IPS-18c (cell line): Measurements from ENCODE around the gene ELL2.
"Not testable (repeated sequence)": the region's sequence is repeated elsewhere in the genome, so short reads cannot be mapped to it uniquely, and the experiment has no call there.

Experiments used
- H3K4me3 ChIP-seq: 2 replicates; pipeline ENCODE4 v1.7.0; 2013; ENCODE audit warnings: low read depth, mild to moderate bottlenecking, low read length, moderate library complexity; ENCODE audit not compliant: insufficient read depth
- H3K9me3 ChIP-seq: one replicate; pipeline ENCODE4 v1.6.1; 2013; ENCODE audit warnings: mild to moderate bottlenecking, low read length, moderate library complexity; ENCODE audit not compliant: control insufficient read depth, insufficient read depth

Gene ELL2

DNA sequence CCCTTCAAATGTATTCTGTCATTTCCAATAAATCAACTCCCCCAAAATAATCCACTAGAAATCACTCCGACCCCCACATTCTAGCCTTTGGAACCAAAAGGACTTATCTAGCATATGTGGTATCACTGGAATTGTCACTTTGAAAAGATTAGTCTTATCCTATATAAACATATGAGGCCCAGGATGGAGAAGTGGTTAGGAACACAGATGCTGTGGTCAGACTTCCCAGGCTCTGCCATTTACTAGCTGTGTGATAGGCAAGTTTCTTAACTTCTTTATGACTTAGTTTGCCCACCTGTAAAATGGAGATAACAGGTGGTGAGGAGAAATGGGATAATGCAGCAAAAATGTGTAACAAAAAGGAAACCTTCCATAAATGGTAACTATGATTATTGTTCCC is 77.1 kb downstream of the ELL2 start:
- no peaks in the 10 kb centered on the region for H3K9me3 ChIP-seq

DNA sequence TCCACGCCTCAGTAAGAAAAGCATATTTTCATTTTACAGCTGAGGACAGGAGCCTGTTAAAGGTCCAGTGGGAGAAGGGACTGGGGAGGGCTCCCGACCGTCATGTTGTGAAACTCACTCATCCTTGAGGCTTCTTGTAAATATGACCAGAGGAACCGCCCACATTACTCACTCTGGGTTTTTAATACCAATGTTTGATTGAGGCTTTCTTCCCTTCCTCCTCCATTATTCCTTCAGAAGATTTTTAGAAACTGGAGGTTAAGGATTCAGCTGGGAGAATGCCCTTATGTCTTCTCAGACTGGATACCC is 77.7 kb downstream of the ELL2 start:
- H3K9me3 ChIP-seq, result no peaks in the 10 kb centered on the region
- H3K4me3 ChIP-seq, result no peak overlapping the region

More for the DNA sequence above, 77.1 kb downstream of the ELL2 start:
- no peak overlapping the region for H3K4me3 ChIP-seq

DNA sequence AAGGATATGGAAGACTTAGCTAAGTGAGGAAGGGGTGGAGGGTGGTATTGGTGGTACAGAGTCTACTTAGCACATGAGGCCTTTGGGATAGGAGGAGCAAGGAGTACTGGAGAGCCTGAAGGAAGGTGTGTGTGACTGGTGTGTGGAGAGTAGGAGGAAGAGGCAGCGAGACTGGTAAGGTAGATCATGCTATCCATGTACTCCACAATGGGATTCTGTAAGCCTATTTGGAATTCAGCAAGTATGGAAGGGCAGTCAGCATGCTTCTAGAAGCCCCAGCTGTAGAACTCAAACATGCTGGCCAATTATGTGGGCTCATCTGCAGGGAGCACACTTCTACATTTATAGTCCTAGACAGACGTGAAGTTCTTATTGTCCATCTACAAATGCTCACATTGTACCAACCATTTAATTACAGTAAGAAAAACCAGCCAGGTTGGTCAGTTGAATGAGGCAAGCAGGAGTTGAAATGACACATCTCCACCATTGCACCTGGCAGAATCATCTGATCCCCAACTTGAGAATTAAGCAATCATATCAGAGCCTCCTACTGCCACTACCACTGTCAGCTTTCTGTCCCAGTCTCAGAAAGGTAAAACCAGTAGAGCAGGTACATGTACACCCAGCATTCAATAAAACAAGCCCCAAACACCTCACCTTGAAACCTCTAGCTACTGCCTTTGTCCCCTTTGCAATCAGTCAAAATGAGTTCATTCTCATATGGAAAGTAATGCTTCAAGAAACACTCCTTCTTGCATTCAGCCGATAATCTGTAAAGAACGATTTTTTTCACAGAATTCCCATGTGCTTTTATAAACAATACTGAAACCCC is 78.2 kb downstream of the ELL2 start:
- no peak overlapping the region for H3K4me3 ChIP-seq
- H3K9me3 ChIP-seq, result no peaks in the 10 kb centered on the region

DNA sequence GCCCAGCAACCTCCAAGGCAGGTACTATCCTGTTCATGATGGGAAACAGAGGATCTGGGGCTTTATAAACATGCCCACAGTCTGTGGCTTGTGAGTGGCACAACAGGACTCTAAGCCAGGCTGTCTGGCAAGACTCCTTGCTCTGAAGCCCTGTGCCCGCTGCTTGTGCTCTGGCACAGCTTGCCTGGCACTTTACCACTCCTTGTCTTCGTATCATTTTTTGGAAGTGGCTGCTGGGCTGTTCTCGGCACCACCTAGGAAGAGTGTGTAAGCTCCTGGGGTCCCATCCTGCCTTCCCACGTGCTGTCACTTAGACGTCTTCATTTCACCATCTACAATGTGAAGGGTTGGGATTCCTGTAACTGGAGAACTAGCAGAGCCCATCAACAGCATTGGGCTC is 79.8 kb downstream of the ELL2 start:
- Histone ChIP-seq H3K4me3 (no peak overlapping the region), H3K9me3 (no peaks in the 10 kb centered on the region)

DNA sequence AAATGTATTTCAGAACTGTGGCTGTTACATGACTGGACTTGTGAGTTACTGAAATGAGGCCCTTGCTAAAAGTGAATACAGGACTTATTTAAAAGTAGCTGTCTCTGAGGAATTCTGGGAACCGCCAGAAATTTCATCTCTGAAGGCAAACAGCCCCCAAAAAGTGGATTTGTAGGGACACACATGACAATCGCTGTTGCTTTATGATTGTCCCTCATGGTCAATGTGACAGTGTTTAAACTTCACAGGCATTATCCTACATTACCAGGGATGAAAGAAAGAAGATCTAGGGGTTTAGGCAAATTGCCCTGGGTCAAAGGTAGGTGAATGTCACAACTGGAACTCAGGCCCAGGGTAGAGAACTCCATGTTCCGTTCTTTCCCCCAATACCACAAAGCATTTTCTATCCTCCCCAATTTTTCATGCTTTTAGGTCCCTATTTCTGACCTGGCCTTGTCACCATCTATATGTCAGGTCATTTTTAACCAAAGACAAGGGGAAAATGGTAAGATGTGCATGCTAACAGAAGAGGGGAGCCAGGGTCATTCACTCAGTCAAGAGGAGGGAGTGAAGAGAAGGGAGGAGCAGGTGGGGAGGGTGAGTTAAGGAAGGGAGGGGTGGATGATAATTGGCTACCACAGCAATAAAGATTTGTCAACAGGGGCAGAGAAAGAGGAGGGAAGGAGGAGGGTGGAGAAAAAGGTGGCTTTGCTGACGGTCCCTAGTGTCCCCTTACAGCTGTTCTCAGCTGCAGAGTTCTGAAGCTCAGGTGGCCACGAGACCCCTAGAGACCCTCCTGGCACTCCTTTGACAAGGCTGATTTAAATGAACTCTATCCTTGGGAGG is 81.3 kb downstream of the ELL2 start:
- no peaks in the 10 kb centered on the region for H3K9me3 ChIP-seq
- H3K4me3 ChIP-seq, result no peak overlapping the region

DNA sequence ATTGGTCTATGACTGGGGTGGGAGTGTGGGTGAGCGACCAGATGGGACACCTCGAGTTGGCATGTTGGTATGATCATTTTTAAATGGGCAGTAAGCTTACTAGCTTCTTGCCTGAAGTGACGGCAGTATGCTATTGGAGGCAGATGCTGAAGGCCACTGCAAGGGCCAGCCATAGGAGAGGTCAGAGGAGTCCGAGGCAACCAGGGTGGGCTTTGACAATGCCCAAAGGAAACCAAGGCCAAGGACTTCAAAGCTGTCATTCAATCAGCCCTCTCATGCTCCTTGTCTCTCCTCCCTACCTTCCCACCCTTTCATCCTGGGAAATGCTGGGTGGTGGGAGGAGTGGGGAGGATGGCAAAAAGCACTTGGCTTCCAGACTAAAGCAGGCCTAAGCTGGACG is 82.0 kb downstream of the ELL2 start:
- no peak overlapping the region for H3K4me3 ChIP-seq
- no peaks in the 10 kb centered on the region for H3K9me3 ChIP-seq

DNA sequence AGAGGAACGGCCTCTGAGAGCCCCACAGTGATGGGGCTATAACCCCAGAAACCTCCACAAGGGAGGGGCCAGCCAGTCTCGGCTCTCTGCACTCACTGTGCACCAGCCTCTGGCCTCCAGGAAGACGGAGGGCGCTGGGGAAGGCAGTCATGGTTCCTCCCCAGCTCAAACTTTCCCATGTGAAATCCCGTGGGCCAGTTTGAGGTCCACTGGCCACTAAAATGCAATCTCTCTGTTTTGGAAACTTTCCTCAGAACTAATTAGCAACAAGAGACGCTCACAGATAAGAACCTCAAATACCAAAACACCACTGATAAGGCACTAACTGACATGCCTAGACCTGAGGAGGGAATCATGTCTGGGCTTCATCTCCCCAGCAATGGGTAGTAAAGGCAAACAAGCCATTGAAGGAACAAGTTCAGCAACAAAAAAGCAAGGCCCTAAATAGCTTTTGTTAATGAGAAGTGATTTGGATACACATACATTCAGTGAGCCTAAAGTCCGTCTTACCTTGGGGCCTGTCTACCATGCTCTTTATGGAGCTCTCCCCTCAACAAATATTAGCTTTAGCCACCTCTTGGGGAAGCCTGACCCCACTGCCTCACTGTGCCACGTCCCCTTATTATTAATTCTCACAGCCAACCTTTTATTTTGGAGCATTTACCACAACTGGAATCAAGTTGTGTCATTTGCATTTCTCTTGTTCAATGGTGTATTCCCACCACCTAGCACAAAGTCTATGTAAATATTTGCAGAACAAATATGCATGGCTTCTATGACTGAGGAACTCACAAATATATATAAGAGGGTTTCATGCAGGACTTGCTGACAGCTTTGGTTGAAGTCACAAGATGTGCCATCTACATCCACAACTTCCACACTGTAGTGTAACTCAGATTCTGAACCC is 83.0 kb downstream of the ELL2 start:
- no peaks in the 10 kb centered on the region for H3K9me3 ChIP-seq
- no peak overlapping the region for H3K4me3 ChIP-seq

DNA sequence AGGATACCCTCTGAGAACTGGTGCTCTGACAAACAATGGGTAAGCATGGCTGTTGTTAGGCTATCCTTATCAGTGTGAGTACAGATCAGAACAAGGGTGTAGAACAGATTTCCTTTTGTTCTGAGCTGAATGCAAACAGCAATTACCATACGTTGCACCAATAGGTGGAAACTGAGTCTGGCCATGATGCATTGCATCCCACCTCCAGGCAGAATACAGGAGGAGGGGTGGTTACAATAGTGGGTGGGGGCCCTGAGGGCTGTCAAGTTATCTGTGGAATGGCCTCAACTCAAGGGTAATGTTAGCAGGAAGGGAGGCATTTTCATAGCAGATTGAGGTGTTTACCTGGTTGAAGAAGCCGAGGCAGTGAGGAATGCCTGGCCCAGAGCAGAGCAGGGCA is 84.9 kb downstream of the ELL2 start:
- Histone ChIP-seq H3K9me3 (no peaks in the 10 kb centered on the region), H3K4me3 (no peak overlapping the region)

DNA sequence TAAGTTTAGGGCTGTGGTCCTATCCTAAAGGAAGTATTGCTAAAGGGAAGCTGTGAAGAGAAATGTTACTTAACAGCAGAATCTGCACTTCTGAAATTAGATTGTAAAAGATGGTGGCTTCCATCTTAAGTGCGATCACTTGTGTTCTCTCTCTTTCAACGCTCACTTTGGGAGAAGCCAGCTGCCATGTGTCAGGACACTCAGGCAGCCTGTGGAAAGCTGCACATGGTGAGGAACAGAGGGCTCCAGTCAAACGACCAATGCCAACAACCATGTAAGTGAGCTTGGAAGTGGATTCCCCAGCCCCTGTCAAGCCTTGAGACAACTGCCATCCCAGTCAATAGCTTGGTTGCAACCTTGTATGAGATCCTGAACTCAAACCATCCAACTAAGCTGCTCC is 87.4 kb downstream of the ELL2 start:
- no peak overlapping the region for H3K4me3 ChIP-seq
- H3K9me3 ChIP-seq, result no peaks in the 10 kb centered on the region

DNA sequence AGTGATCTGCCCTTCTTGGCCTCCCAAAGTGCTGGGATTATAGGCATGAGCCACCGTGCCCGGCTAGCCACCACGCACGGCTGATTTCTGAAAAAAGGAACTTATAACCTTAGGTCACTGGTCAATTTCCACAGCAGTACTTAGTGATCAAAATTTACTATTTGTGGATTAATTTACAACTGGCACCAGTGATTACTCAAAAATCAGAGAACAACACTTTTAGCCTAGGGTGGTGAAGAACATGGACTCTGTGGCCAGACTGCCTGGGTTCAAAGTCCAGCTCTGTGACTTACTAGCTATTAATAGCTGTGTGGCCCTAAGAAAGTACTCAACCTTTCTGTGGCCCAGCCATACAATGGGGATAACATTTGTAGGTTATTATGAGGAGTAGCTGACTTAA is 88.3 kb downstream of the ELL2 start:
- H3K9me3 ChIP-seq, result no peaks in the 10 kb centered on the region
- H3K4me3 ChIP-seq, result no peak overlapping the region

DNA sequence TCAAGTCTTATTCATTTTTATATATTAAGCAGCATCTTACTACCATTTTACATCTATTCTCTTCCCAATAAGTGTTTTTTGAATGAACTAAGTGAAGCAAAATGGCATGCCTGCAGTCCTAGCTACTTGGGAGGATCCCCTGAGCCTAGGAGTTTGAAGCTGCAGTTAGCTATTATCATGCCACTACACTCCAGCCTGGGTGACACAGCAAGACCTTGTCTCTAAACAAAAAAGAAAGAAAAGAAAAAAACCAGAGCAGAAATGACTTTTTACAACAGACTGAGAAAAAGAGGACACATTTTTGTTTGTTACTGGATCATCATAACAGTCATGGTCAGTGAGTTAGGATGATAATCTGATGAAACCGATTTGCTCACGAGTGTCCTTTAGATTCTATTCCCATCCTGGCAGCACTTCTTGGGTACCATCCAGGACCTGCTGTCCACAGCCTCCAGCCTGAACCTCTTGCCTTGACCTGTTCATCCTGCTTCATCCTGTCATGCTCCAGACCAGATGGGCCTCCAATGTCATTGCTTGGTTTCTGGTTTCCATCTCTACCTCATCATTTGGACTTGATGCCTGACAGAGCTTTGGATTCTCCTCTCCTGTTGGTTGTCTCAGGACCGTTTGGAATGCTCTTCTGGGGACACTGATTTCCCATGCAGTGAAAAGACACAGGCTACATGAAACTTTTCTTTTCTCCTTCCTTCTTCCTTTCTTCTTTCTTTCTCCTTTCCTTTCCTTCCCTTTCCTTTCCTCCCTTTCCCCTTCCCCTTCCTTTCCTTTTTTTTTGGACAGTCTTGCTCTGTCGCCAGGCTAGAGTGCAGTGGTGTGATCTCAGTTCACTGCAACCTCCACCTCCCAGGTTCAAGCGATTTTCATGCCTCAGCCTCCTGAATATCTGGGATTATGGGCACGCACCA is 89.0 kb downstream of the ELL2 start:
- Histone ChIP-seq H3K9me3 (no peaks in the 10 kb centered on the region), H3K4me3 (no peak overlapping the region)

DNA sequence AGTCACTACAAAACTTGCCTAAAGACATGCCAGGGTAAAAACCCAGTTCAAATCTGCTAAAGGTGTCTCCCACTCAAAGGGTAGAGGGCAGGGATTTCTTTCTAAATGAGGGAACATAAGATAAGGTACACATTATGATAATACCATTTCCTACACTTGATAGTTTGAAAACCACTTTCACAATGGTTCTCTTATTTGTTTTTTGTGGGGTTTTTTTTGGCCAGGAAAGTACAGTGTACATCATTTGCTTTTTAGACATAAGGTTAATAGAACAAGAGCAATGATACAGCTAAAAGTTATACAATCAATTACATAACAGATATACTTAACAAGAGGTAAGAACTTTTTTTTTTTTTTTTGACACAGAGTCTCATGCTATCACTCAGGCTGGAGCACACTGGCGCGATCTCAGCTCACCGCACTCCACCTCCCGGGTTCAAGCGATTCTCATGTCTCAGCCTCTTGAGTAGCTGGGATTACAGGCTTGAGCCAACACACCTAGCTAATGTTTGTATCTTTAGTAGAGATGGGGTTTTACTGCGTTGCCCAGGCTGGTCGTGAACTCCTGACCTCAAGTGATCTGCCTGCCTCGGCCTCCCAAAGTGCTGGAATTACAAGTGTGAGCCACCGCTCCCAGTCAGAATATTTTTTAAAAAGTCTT is 90.4 kb downstream of the ELL2 start:
- Histone ChIP-seq H3K4me3 (no peak overlapping the region), H3K9me3 (no peaks in the 10 kb centered on the region)

DNA sequence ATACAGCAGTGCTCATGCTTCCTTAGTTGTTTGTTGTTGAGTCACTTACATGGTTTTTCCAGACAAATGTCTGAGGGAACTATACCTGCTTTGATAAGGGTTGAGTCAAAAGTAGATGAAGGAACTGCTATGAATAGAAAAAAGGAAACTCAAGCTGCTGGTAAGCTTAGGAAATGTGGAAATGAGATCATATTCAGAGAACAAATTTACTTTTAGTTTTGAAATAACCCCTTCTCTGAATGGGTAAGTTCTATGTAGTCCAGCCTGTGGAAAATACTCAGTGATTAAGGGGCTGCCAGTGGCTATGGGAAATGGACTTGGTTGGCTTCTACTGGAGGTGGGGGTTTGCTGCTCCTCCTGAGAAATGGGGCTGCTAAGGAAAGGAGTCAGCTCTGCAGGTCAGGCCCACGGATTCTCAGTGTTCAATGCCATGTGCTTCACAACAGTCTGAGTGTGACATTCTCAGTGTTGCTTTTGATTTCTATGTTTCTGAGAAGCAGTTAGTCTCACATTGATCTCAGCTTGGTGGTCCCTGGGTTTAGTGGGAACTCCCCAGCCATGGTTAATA is 91.5 kb downstream of the ELL2 start:
- H3K9me3 ChIP-seq, result no peaks in the 10 kb centered on the region

DNA sequence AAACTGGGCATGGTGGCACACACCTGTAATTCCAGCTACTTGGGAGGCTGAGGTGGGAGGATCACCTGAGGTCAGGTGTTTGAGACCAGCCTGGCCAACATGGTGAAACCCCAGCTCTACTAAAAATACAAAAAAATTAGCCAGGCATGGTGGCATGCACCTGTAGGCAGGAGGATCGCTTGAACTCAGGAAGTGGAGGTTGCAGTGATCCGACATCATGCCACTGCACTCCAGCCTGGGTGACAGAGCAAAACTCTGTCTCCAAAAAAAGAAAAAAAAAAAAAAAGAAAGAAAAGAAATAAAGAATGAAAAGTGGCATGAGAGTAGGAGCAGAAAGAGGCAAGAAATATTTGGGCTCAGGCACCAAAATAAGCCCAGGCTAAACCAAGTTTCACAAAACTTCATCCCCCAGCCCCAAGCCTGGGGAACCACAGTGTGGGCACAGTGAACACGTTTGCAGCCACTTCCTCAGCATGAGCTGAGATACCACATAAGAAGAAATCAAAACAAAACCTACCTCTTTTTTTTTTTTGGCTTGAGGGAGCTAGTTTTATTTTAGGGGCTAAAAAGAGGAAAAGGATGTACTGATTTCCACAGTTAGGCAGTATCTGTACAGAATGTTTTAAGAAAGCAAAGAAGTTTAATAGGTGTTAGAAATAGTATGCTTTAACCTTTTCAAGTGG is 92.3 kb downstream of the ELL2 start:
- not testable (repeated sequence) for H3K4me3 ChIP-seq, H3K9me3 ChIP-seq

More for the DNA sequence above, 91.5 kb downstream of the ELL2 start:
- no peak overlapping the region for H3K4me3 ChIP-seq

DNA sequence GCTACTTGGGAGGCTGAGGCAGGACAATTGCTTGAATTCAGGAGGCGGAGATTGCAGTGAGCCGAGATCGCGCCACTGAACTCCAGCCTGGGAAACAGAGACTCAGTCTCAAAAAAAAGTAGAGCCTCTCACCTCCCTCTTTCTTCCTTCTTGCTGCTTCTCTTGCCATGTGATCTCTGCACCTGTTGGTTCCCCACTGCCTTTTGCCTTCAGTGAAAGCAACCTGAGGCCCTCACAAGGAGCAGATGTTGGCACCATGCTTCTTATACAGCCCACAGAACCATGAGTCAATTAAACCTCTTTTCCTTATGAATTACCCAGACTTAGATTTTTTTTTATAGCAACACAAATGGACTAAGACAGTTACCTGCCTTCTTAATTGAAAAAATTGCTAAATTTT is 93.5 kb downstream of the ELL2 start:
- no peak overlapping the region for H3K4me3 ChIP-seq
- H3K9me3 ChIP-seq, result no peaks in the 10 kb centered on the region
